Measurements from ENCODE around the gene SKOR1. TPM values are rescaled to one million over a fixed set of nuclear protein-coding genes. Genes with fewer than 3 reads are reported as not detected.

The SKOR1 gene
- total RNA-seq, 1 experiment from 2014 or later: 0.22 TPM

DNA sequence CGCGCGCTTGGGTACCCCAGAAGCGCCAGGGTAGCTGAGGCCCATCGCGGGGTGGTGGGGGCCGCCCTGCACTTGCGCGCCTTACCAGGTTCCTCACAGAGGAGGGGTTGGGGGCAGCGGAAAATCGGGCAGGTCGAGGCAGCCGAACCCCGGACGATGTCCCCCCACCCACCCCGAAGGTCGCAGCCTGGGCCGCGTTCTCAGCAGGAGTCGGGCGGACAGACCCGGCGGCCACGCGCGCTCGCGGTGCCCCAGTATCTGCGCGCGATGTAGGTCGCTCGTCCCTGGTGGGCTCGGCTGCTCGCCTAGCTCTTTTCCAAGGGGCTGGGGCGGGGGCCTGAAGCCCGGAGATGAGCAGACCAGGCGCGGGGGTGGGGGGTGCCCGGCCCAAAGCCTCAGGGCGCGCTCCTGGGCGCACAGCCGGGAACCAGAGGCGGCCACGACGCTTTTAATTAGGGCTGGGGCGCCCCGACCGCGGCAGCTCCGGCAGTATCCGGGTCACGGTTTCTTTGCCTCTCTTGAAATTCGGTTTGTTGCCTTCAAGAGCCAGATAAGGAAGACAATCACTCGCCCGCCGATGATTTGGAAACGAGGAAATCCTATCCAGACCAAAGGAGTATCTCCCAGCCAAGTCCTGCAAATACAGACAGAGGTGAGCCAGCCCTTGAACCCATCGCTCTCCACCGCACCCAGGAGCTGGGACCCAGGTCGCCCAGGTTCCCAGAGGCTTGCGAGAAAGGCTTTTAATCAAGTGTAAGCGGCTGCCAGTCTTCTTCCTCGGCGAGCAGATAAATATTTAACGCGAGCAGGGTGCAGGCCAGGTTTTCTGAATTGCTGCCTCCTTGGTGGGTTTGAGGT is 4.6 kb downstream of the SKOR1 start:
- H3K27me3 Mint-ChIP-seq (ENCODE audit: low read depth): peaks cover 97% of the 10 kb centered on the region
- H3K36me3 Mint-ChIP-seq: no peaks in the 10 kb centered on the region; the same call in 1 of the 2 replicates
- no peak overlapping the region for H3K27ac Mint-ChIP-seq
- TF ChIP-seq KAT7 (CRISPR knock-in tag; IDR thresholded peaks at IDR 0.05; ENCODE audit: borderline replicate concordance) (no peak), TEAD1 (CRISPR knock-in tag; IDR thresholded peaks at IDR 0.05) (no peak), GRHL2 (CRISPR knock-in tag; IDR thresholded peaks at IDR 0.05; ENCODE audit: insufficient replicate concordance, severe bottlenecking) (no peak), SMAD4 (CRISPR knock-in tag; IDR thresholded peaks at IDR 0.05) (no peak), NFE2L1 (CRISPR knock-in tag; IDR thresholded peaks at IDR 0.05) (no peak), ZNF396 (CRISPR knock-in tag; IDR thresholded peaks at IDR 0.05; ENCODE audit: borderline replicate concordance) (no peak), NR1H2 (CRISPR knock-in tag; IDR thresholded peaks at IDR 0.05) (no peak), ZNF425 (CRISPR knock-in tag; conservative IDR thresholded peaks at IDR 0.05) (no peak), ATF1 (CRISPR knock-in tag; IDR thresholded peaks at IDR 0.05) (no peak), SP1 (CRISPR knock-in tag; conservative IDR thresholded peaks at IDR 0.05) (no peak)
- TF ChIP-seq, protein P1, sequence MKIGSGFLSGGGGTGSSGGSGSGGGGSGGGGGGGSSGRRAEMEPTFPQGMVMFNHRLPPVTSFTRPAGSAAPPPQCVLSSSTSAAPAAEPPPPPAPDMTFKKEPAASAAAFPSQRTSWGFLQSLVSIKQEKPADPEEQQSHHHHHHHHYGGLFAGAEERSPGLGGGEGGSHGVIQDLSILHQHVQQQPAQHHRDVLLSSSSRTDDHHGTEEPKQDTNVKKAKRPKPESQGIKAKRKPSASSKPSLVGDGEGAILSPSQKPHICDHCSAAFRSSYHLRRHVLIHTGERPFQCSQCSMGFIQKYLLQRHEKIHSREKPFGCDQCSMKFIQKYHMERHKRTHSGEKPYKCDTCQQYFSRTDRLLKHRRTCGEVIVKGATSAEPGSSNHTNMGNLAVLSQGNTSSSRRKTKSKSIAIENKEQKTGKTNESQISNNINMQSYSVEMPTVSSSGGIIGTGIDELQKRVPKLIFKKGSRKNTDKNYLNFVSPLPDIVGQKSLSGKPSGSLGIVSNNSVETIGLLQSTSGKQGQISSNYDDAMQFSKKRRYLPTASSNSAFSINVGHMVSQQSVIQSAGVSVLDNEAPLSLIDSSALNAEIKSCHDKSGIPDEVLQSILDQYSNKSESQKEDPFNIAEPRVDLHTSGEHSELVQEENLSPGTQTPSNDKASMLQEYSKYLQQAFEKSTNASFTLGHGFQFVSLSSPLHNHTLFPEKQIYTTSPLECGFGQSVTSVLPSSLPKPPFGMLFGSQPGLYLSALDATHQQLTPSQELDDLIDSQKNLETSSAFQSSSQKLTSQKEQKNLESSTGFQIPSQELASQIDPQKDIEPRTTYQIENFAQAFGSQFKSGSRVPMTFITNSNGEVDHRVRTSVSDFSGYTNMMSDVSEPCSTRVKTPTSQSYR (CRISPR knock-in tag; IDR thresholded peaks at IDR 0.05): no peak
- TF ChIP-seq, protein P2, sequence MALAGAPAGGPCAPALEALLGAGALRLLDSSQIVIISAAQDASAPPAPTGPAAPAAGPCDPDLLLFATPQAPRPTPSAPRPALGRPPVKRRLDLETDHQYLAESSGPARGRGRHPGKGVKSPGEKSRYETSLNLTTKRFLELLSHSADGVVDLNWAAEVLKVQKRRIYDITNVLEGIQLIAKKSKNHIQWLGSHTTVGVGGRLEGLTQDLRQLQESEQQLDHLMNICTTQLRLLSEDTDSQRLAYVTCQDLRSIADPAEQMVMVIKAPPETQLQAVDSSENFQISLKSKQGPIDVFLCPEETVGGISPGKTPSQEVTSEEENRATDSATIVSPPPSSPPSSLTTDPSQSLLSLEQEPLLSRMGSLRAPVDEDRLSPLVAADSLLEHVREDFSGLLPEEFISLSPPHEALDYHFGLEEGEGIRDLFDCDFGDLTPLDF (CRISPR knock-in tag; IDR thresholded peaks at IDR 0.05): no peak
- TF ChIP-seq, protein P3, sequence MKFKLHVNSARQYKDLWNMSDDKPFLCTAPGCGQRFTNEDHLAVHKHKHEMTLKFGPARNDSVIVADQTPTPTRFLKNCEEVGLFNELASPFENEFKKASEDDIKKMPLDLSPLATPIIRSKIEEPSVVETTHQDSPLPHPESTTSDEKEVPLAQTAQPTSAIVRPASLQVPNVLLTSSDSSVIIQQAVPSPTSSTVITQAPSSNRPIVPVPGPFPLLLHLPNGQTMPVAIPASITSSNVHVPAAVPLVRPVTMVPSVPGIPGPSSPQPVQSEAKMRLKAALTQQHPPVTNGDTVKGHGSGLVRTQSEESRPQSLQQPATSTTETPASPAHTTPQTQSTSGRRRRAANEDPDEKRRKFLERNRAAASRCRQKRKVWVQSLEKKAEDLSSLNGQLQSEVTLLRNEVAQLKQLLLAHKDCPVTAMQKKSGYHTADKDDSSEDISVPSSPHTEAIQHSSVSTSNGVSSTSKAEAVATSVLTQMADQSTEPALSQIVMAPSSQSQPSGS (CRISPR knock-in tag; IDR thresholded peaks at IDR 0.05; ENCODE audit: borderline replicate concordance, low read depth): no peak
- H3K4me3 Mint-ChIP-seq: peak overlapping the region; percentile 59
- peaks cover 50% of the 10 kb centered on the region for H3K4me1 Mint-ChIP-seq
- ChIA-PET POLR2A (no interaction called here), CTCF (interaction anchor here (0.6 to 1.3 kb wide), 3 partner anchors 9 to 368 kb away, joined by 3 to 6 read pairs (median 3); no protein-coding TSS in a partner anchor)
- ATAC-seq: no peak
- no peak for DNase-seq (ENCODE audit: low spot score)
- no peaks in the 10 kb centered on the region for H3K9me3 Mint-ChIP-seq

DNA sequence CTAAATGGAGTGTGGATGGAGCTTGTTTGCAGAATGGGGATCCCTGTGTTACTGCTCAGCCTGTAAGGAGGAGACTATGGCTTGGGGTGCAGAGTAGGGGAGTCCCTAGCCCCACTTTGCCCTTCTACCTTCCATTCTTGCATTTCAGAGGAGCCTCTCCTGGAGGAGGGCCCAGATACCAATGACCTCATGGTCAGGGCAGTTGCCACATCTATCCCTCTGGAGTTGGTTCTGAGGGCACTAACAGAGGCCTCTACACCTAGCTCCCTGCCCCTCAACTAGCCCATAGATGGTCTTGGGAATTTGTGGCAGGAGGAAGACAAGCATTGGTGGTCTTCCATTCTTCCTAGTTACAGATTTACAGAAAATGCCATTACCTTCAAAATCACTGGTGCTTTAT is 6.1 kb downstream of the SKOR1 start:
- no peak overlapping the region for H3K4me3 Mint-ChIP-seq
- ChIA-PET POLR2A (no interaction called here), CTCF (interaction anchor here (0.6 to 2.7 kb wide), 14 partner anchors 9 to 497 kb away, joined by 3 to 16 read pairs (median 6); partner anchors contain the start of gene C15orf61)
- TF ChIP-seq ATF1 (CRISPR knock-in tag; IDR thresholded peaks at IDR 0.05): no peak
- TF ChIP-seq NFYB (CRISPR knock-in tag; conservative IDR thresholded peaks at IDR 0.05; ENCODE audit: low read depth): no peak
- TF ChIP-seq ZNF396 (CRISPR knock-in tag; IDR thresholded peaks at IDR 0.05; ENCODE audit: borderline replicate concordance): no peak
- no peak for TF ChIP-seq ZNF671 (CRISPR knock-in tag; IDR thresholded peaks at IDR 0.05)
- ATAC-seq: no peak
- no peaks in the 10 kb centered on the region for H3K9me3 Mint-ChIP-seq
- H3K27me3 Mint-ChIP-seq (ENCODE audit: low read depth): peaks cover 97% of the 10 kb centered on the region
- no peak overlapping the region for H3K27ac Mint-ChIP-seq
- peaks cover 41% of the 10 kb centered on the region for H3K4me1 Mint-ChIP-seq
- H3K36me3 Mint-ChIP-seq: no peaks in the 10 kb centered on the region; the same call in 1 of the 2 replicates
- no peak for DNase-seq (ENCODE audit: low spot score)

All from WTC11 (cell line).